Ishikawa (cell line): Measurements from ENCODE around the gene HSFX2.

Source experiments
- FOXM1 ChIP-seq: IDR thresholded peaks from 2 replicates; pipeline ENCODE4 v1.6.1; 2012; ENCODE audit warnings: low read depth, borderline replicate concordance
- MAX ChIP-seq: IDR thresholded peaks from 2 replicates; pipeline ENCODE4 v1.6.1; 2012
- TAF1 ChIP-seq: IDR thresholded peaks from 2 replicates; pipeline ENCODE4 v1.6.1; 2012; ENCODE audit warnings: low read depth, mild to moderate bottlenecking
- YY1 ChIP-seq: IDR thresholded peaks from 2 replicates; pipeline ENCODE4 v1.6.1; 2012; ENCODE audit warnings: low read depth

GRCh38 chrX:149611623-149612175 lies 16.6 kb upstream of the HSFX2 start:
- no peak for TF ChIP-seq MAX
- TF ChIP-seq YY1: no peak
- TF ChIP-seq FOXM1: no peak
- no peak for TF ChIP-seq TAF1
